Neuron (in vitro differentiated cells): Measurements from ENCODE around the gene GRK2.
"Not testable (repeated sequence)": the region's sequence is repeated elsewhere in the genome, so short reads cannot be mapped to it uniquely, and the experiment has no call there.

Experiments
- H2AFZ ChIP-seq: one replicate; pipeline ENCODE4 v1.6.1; 2013; ENCODE audit warnings: low read depth, mild to moderate bottlenecking, inconsistent platforms, low read length, moderate library complexity
- H3K27me3 ChIP-seq: one replicate; pipeline ENCODE4 v1.6.1; 2013; ENCODE audit warnings: low read length; ENCODE audit not compliant: insufficient read depth
- H3K36me3 ChIP-seq: one replicate; pipeline ENCODE4 v1.6.1; 2013; ENCODE audit warnings: low read length; ENCODE audit not compliant: insufficient read depth
- H3K4me1 ChIP-seq: one replicate; pipeline ENCODE4 v1.6.1; 2013; ENCODE audit warnings: low read length; ENCODE audit not compliant: insufficient read depth
- H3K4me3 ChIP-seq: 2 replicates; pipeline ENCODE4 v1.5.1; 2013; ENCODE audit warnings: mild to moderate bottlenecking, low read length, moderate library complexity
- H3K9me3 ChIP-seq: one replicate; pipeline ENCODE4 v1.6.1; 2013; ENCODE audit warnings: low read length

Gene GRK2

DNA sequence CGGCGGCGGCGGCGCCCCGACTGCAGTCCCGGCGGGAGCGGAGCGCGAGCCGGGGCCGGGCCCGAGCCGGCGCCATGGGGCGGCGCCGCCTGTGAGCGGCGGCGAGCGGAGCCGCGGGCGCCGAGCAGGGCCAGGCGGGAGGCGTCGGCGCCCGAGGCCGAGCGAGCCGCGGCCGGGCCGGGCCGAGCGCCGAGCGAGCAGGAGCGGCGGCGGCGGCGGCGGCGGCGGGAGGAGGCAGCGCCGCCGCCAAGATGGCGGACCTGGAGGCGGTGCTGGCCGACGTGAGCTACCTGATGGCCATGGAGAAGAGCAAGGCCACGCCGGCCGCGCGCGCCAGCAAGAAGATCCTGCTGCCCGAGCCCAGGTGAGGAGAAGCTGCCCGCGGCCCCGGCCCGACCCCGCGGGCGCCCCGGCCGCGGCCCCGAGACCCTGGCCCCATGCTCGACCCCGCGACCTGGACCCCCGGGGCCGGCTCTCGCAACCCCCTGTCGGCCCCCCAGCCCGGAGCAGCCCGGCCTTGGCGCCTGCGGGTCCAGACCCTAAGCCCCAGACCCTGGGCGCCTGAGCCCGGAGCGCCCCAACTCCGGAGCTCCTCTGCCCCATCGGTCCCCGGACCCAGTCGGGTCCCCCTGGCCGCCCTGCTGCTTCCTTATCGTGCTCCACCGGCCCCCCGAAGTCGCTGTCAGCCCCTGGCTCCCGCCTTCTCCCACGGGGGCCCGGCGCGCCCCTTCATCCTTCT, at the start of gene GRK2:
Gene GRK2, plus strand, starts transcription at position 25 of the 739 bp plus-strand sequence. Its CDS starts 227 bp downstream, at position 252.
- Histone ChIP-seq H3K27me3 (no peaks in the 10 kb centered on the region), H3K4me1 (peaks cover 44% of the 10 kb centered on the region), H3K36me3 (peaks cover 11% of the 10 kb centered on the region), H3K4me3 (peak within 1 kb of the TSS; percentile 54), H3K9me3 (no peaks in the 10 kb centered on the region), H2AFZ (peak within 1 kb of the TSS; percentile 41)

DNA sequence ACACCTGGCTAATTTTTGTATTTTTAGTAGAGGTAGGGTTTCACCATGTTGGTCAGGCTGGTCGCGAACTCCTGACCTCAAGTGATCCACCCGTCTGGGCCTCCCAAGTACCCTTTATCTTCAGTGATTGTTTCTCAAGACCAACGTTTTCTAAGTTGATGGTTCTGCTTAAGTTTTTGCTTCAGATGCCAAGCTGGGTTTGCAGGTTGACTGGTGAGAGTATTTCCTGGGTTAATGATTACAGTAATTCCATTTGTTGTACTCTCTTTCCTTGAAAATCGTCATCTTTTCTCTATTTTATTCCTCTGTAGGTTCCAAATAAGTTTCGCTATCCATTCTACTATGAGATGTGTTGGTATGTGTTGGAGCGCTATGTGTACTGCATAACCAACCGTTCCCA, 38.5 kb upstream of the GRK2 start:
- Histone ChIP-seq H3K36me3 (peaks cover 49% of the 10 kb centered on the region), H3K4me1 (no peaks in the 10 kb centered on the region), H3K4me3 (no peak overlapping the region)

DNA sequence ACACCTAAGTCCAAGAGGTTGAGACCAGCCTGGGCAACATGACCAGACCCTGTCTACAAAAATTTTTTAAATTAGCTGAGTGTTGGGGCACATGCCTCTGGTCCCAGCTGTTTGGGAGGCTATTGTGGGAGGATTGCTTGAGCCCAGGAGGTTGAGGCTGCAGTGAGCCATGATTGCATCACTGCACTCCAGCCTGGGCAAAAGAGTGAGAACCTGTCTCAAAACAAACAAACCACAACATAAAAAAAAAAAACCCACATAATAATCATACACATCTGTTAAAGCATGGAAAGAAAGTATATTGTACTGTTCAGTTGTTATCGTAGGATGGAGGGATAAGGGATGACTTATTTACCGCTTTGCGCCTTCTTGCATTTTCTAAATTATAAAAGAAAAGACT, 35.9 kb upstream of the GRK2 start:
- H3K9me3 ChIP-seq = no peaks in the 10 kb centered on the region
- H3K4me3 ChIP-seq = no peak overlapping the region
- H3K27me3 ChIP-seq = no peaks in the 10 kb centered on the region
- H3K36me3 ChIP-seq = peaks cover 42% of the 10 kb centered on the region
- H2AFZ ChIP-seq = no peak overlapping the region
- H3K4me1 ChIP-seq = no peaks in the 10 kb centered on the region

More for the DNA sequence above, 38.5 kb upstream of the GRK2 start:
- no peaks in the 10 kb centered on the region for H3K27me3 ChIP-seq
- H3K9me3 ChIP-seq = no peaks in the 10 kb centered on the region
- no peak overlapping the region for H2AFZ ChIP-seq

DNA sequence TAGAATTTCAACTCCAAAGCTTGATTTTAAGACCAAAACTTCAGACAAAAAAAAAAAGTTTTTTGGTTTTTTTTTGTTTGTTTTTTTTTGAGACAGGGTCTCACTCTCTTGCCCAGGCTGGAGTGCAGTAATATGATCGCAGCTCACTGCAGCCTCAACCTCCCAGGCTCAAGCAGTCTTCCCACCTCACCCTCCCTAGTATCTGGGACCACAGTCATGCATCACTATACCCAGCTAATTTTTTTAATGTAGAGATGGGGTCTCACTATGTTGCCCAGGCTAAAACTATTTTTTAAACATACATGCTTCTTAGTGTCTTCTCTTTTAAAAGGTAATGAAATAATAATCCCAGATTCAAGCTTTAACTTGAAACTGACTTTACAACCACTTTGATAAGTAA, 35.4 kb upstream of the GRK2 start:
- no peaks in the 10 kb centered on the region for H3K27me3 ChIP-seq
- H2AFZ ChIP-seq = no peak overlapping the region
- H3K36me3 ChIP-seq = peaks cover 42% of the 10 kb centered on the region
- H3K4me1 ChIP-seq = no peaks in the 10 kb centered on the region
- no peak overlapping the region for H3K4me3 ChIP-seq
- H3K9me3 ChIP-seq = no peaks in the 10 kb centered on the region

DNA sequence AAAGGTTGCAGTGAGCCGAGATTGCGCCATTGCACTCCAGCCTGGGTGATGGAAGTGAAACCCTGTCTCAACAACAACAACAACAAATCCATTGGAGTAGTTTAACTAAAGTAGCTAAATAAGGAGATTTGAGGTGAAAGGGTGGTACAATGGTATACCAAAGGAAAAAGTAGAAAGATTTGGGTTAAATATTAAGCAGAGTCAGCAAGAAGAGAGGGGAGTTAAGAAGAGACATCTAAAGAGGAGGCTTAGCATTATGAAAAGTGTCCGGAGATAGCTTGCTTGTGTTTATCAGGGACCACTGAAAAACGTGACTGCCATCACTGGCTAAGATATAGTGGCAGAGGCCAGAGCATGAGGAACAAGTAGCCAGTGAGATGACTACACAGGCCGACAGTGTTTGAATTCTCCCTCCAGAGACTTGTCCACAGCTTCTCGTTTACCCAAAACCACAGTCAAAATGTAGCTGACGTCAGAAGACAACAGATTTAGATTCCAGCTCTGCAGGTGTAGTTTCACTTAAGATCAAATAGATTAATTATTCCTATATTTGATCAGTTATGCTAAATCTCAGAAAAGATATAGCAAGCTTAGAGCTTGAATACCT, 32.6 kb upstream of the GRK2 start:
- Histone ChIP-seq H3K4me1 (peaks cover 7% of the 10 kb centered on the region), H3K27me3 (no peaks in the 10 kb centered on the region), H3K4me3 (no peak overlapping the region), H3K36me3 (peaks cover 28% of the 10 kb centered on the region), H3K9me3 (no peaks in the 10 kb centered on the region), H2AFZ (no peak overlapping the region)

DNA sequence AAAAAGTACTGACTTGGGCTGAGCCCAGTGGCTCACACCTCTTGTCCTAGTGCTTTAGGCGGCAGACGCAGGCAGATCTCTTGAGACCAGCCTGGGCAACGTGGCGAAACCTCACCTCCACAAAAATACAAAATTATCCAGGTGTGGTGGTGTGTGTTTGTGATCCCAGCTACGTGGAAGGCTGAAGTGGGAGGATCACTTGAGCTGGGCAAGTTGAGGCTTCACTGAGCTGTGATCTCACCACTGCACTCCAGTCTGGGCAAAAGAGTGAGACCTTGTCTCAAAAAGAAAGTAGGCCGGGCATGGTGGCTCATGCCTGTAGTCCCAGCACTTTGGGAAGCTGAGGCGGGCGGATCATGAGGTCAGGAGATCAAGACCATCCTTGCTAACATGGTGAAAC, 31.7 kb upstream of the GRK2 start:
- not testable (repeated sequence) for H3K4me3 ChIP-seq, H3K9me3 ChIP-seq, H2AFZ ChIP-seq, H3K27me3 ChIP-seq
- Histone ChIP-seq H3K4me1 (peaks cover 16% of the 10 kb centered on the region), H3K36me3 (peaks cover 21% of the 10 kb centered on the region)

DNA sequence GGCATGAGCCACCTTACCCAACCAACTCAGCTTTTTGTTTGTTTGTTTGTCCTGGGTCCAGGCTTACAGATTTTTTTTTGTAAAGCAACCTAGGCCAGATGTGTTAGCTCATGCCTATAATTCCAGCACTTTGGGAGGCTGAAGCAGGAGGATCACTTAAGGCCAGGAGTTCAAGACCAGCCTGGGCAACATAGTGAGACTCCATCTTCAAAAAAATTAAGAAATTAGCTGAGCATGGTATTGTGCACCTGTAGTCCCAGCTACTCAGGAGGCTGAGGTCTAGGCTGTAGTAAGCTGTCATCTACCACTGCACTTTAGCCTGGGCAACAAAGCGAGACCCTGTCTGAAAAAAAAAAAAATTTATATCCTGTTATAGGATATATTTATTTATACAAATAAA, 28.7 kb upstream of the GRK2 start:
- Histone ChIP-seq H3K4me3 (no peak overlapping the region), H3K27me3 (no peaks in the 10 kb centered on the region), H2AFZ (no peak overlapping the region), H3K4me1 (peaks cover 34% of the 10 kb centered on the region), H3K9me3 (no peaks in the 10 kb centered on the region), H3K36me3 (peaks cover 2% of the 10 kb centered on the region)

DNA sequence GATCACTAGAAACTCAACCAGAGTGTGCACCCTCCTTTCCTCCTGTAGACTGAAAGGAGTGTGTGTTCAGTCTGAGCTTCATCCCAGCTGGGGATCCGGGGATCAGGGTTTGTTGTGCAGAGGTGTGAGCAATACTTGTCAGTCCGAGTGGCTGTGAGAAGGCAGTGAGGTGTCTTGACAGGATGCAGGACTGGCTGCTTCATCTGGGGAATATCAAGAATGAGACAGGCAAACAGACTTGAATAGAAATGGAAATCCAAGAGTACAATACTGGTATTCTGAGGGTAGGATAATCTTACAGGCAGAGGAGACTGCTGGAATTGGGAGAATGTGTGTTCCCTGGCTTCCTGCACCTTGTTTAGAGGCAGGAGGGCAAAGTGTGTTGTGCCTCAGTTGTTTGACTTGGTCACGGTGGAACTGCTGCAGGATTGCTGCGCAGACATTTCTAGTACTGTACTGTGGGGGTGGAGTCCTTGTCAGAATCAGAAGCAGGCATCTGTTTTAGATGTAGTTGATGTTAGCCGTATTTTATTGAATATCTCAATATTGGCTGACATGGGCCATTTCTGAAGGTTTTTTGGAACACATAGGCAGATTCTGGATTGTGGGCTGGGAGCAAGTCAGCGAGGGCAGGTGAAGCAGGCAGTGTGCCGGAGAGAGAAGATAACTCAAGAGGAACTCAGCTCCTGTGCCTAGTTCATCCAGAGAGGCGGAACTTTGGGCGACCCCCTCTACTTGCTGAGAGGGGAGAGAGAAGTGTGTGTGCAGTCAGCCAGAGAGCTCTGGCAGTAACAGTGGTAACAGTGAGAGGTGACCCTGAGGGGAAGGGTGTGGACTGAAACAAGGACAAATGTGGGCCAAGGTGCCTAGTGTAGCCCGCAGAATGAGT, 27.1 kb upstream of the GRK2 start:
- H3K36me3 ChIP-seq = peaks cover 13% of the 10 kb centered on the region
- H3K4me1 ChIP-seq = peaks cover 38% of the 10 kb centered on the region
- no peak overlapping the region for H2AFZ ChIP-seq
- H3K9me3 ChIP-seq = no peaks in the 10 kb centered on the region
- no peaks in the 10 kb centered on the region for H3K27me3 ChIP-seq
- peak overlapping the region; percentile 42 for H3K4me3 ChIP-seq

DNA sequence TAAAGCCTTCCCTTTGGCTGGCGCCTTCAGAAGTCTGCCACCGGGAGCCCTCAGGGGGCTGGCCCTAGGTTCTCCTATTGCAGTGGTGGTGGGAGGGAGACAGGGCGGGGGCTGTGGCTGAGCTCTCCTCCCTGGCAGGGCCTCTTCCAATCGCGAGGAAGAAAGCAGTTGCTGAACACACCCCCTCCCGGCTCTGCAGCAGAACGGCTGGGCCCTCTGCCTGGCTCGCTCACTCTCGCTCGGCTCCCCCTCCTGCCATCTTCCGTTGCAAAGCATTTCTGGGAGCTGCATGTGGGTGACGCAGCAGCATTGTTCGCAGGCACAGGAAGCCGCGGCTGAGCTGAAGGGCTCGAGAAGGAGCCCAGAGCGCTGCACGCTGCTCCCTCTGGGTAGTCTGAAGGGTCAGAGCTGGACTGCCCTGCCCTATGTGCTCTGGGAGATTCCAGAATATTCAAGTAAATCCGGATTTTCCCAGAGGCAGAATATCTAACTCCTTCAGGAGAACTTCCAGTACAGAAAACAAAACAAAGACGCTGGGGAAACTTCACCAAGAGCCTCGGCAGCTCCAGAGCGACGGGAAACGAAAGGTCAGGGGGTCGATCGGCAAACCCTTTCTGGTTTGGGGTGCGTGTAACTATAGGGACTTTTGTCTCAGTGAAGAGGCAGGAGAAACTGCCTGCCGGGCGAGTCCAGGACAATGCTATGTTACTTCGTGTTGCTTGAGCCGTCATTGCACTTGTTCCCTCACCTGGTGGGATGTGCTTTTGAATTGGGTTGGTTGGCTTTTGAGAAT, 26.3 kb upstream of the GRK2 start:
- H2AFZ ChIP-seq = no peak overlapping the region
- peaks cover 38% of the 10 kb centered on the region for H3K4me1 ChIP-seq
- H3K27me3 ChIP-seq = no peaks in the 10 kb centered on the region
- H3K9me3 ChIP-seq = no peaks in the 10 kb centered on the region
- peak overlapping the region; percentile 69 for H3K4me3 ChIP-seq
- peaks cover 18% of the 10 kb centered on the region for H3K36me3 ChIP-seq

DNA sequence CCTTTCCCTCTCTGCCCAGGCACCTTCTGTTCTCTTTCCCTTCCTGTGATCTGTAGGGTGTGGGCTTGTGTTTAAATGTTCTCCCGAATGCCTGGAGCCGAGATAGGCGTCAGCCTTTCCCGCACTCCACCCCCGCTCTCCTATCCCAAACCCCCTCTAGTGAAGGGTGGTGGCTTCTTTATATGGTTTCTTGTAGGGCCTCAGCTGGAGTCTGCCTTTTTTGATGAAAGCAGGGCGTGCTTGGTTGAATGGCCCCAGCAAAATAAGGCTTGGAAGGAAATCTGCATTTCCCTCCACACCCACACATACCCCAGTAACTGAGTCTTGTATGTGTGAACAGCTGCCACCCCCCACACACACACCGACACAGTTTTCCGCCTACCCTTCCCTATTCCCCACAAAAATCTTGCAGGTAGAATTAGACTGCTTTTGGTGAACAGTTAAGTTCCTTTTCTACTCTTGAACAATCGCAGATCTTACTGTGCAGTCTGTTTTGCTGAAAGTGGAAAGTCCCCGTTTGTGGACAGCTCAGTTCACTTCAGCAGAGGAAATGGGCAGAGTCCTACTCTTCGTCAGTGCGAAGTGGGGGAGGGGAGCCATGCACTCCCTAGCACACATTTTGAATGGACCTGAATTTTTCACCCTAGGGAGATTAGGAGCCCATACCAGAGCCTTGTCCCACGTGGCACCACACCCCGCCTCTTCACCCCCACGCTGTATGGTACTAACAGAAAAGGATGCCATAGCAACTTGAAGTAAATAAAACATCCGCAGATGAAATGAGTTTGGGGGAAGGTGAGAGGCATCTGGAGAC, 25.5 kb upstream of the GRK2 start:
- H3K36me3 ChIP-seq = peaks cover 26% of the 10 kb centered on the region
- H3K9me3 ChIP-seq = no peaks in the 10 kb centered on the region
- no peaks in the 10 kb centered on the region for H3K27me3 ChIP-seq
- peak overlapping the region; percentile 69 for H3K4me3 ChIP-seq
- no peak overlapping the region for H2AFZ ChIP-seq
- peaks cover 38% of the 10 kb centered on the region for H3K4me1 ChIP-seq

DNA sequence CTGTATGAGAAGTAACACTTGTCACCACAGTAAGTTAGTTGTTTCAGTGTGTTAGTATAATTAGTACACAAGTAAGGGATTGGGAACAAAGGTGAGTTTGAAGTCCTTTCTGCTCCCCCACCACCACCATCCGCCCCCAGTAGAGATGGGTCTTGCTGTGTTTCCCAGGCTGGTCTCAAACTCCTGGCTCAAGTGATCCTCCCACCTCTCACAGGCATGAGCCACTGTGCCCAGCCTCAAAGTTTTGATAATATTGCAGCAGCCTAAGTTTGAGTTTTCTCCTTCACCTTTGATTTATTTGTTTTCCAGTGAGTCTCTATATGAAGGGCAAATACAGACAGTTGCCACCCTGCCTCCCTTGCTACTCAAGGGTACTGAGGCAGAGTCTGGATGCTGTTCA, 23.7 kb upstream of the GRK2 start:
- Histone ChIP-seq H2AFZ (no peak overlapping the region), H3K9me3 (no peaks in the 10 kb centered on the region), H3K4me3 (peak overlapping the region; percentile 16), H3K27me3 (no peaks in the 10 kb centered on the region), H3K4me1 (peaks cover 38% of the 10 kb centered on the region), H3K36me3 (peaks cover 42% of the 10 kb centered on the region)

DNA sequence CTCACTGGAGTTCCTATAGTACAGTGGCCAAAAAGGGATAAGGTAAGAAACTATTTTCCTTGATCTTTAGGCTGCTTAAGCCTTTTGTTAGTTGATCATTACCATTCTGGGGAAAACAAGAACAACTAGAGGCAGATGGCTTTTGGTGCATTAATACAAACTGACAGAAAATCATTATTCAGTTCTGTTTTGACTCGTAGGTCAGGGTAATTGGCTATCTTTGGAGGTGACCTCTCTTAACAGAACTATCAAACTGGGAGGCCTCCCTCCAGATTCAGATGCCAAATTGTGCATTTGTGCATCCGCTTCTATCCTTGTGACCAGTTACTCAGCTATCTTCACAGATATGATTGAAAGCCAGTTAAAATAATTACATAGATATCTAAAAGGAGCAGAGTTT, 23.2 kb upstream of the GRK2 start:
- Histone ChIP-seq H3K4me3 (no peak overlapping the region), H2AFZ (no peak overlapping the region), H3K4me1 (peaks cover 37% of the 10 kb centered on the region), H3K36me3 (peaks cover 47% of the 10 kb centered on the region), H3K9me3 (no peaks in the 10 kb centered on the region), H3K27me3 (no peaks in the 10 kb centered on the region)
